T-helper 2 cell treated with Interferon-gamma antibody and Interleukin-4, amounts not matched to agents 5 μg/mL and 100 μg/mL, for 36 hours (primary cell): Measurements from ENCODE around the gene LRRC7.
"Not testable (repeated sequence)": the region's sequence is repeated elsewhere in the genome, so short reads cannot be mapped to it uniquely, and the experiment has no call there.

Experiments used
- DNase-seq: peaks from one replicate; pipeline ENCODE4 v3.0.0; 2021; ENCODE audit warnings: low spot score
- H3K27ac Mint-ChIP-seq: one replicate; pipeline ENCODE4 v1.8.0; 2021; ENCODE audit warnings: mild to moderate bottlenecking, mixed read lengths
- H3K27me3 Mint-ChIP-seq: one replicate; pipeline ENCODE4 v1.8.0; 2021; ENCODE audit warnings: low read depth, mixed read lengths
- H3K36me3 Mint-ChIP-seq: one replicate; pipeline ENCODE4 v1.8.0; 2021; ENCODE audit warnings: low read depth, mixed read lengths
- H3K4me1 Mint-ChIP-seq: one replicate; pipeline ENCODE4 v1.8.0; 2021; ENCODE audit warnings: low read depth, mixed read lengths
- H3K4me3 Mint-ChIP-seq: one replicate; pipeline ENCODE4 v1.8.0; 2022; ENCODE audit warnings: mild to moderate bottlenecking, moderate library complexity, mixed read lengths
- H3K9me3 Mint-ChIP-seq: one replicate; pipeline ENCODE4 v1.8.0; 2021; ENCODE audit warnings: mixed read lengths

LRRC7 gene

GRCh38 chr1:69693921-69694675 lies 126.4 kb downstream of the LRRC7 start:
- DNase-seq: no peak
- H3K4me1 Mint-ChIP-seq: no peaks in the 10 kb centered on the region
- peaks cover 15% of the 10 kb centered on the region for H3K9me3 Mint-ChIP-seq
- H3K4me3 Mint-ChIP-seq: no peak overlapping the region
- no peak overlapping the region for H3K27ac Mint-ChIP-seq
- H3K36me3 Mint-ChIP-seq: no peaks in the 10 kb centered on the region
- no peaks in the 10 kb centered on the region for H3K27me3 Mint-ChIP-seq

GRCh38 chr1:69697340-69697739 lies 129.6 kb downstream of the LRRC7 start:
- no peaks in the 10 kb centered on the region for H3K27me3 Mint-ChIP-seq
- H3K4me3 Mint-ChIP-seq: no peak overlapping the region
- DNase-seq: no peak
- no peaks in the 10 kb centered on the region for H3K36me3 Mint-ChIP-seq
- H3K9me3 Mint-ChIP-seq: peaks cover 15% of the 10 kb centered on the region
- H3K27ac Mint-ChIP-seq: no peak overlapping the region
- H3K4me1 Mint-ChIP-seq: no peaks in the 10 kb centered on the region

- Mint-ChIP-seq H3K27ac (no peak overlapping the region), H3K36me3 (no peaks in the 10 kb centered on the region), H3K9me3 (peaks cover 4% of the 10 kb centered on the region), H3K4me3 (no peak overlapping the region), H3K27me3 (no peaks in the 10 kb centered on the region), H3K4me1 (no peaks in the 10 kb centered on the region)
- no peak for DNase-seq
Observed at GRCh38 chr1:69700770-69701169, 133.0 kb downstream of the LRRC7 start.

GRCh38 chr1:69702085-69702484 lies 134.4 kb downstream of the LRRC7 start:
- Mint-ChIP-seq H3K27me3 (no peaks in the 10 kb centered on the region), H3K9me3 (peaks cover 2% of the 10 kb centered on the region), H3K4me1 (no peaks in the 10 kb centered on the region), H3K4me3 (no peak overlapping the region), H3K27ac (no peak overlapping the region), H3K36me3 (no peaks in the 10 kb centered on the region)
- no peak for DNase-seq

GRCh38 chr1:69706473-69706872 lies 138.8 kb downstream of the LRRC7 start:
- Mint-ChIP-seq H3K4me1 (no peaks in the 10 kb centered on the region), H3K4me3 (no peak overlapping the region), H3K36me3 (no peaks in the 10 kb centered on the region), H3K9me3 (no peaks in the 10 kb centered on the region), H3K27me3 (no peaks in the 10 kb centered on the region), H3K27ac (no peak overlapping the region)
- DNase-seq: no peak

- Mint-ChIP-seq H3K4me1 (no peaks in the 10 kb centered on the region), H3K27ac (no peak overlapping the region), H3K36me3 (no peaks in the 10 kb centered on the region), H3K27me3 (no peaks in the 10 kb centered on the region), H3K9me3 (no peaks in the 10 kb centered on the region), H3K4me3 (no peak overlapping the region)
- DNase-seq: no peak
Observed at GRCh38 chr1:69707103-69707502, 139.4 kb downstream of the LRRC7 start.

GRCh38 chr1:69710484-69711189 lies 142.9 kb downstream of the LRRC7 start:
- no peaks in the 10 kb centered on the region for H3K27me3 Mint-ChIP-seq
- no peaks in the 10 kb centered on the region for H3K36me3 Mint-ChIP-seq
- no peak overlapping the region for H3K27ac Mint-ChIP-seq
- no peak overlapping the region for H3K4me3 Mint-ChIP-seq
- no peak for DNase-seq
- no peaks in the 10 kb centered on the region for H3K9me3 Mint-ChIP-seq
- no peaks in the 10 kb centered on the region for H3K4me1 Mint-ChIP-seq

GRCh38 chr1:69711190-69711930 lies 143.6 kb downstream of the LRRC7 start:
- H3K4me3 Mint-ChIP-seq: no peak overlapping the region
- no peaks in the 10 kb centered on the region for H3K36me3 Mint-ChIP-seq
- H3K27ac Mint-ChIP-seq: no peak overlapping the region
- H3K9me3 Mint-ChIP-seq: no peaks in the 10 kb centered on the region
- H3K4me1 Mint-ChIP-seq: no peaks in the 10 kb centered on the region
- DNase-seq: no peak
- no peaks in the 10 kb centered on the region for H3K27me3 Mint-ChIP-seq

GRCh38 chr1:69717834-69718233 lies 150.1 kb downstream of the LRRC7 start:
- H3K27me3 Mint-ChIP-seq, DNase-seq, H3K4me3 Mint-ChIP-seq, H3K4me1 Mint-ChIP-seq, H3K36me3 Mint-ChIP-seq, H3K27ac Mint-ChIP-seq, H3K9me3 Mint-ChIP-seq: not testable (repeated sequence)

GRCh38 chr1:69728206-69728605 lies 160.5 kb downstream of the LRRC7 start:
- Mint-ChIP-seq H3K27ac (no peak overlapping the region), H3K4me3 (no peak overlapping the region)

GRCh38 chr1:69733061-69733460 lies 165.3 kb downstream of the LRRC7 start:
- H3K27me3 Mint-ChIP-seq: no peaks in the 10 kb centered on the region
- peaks cover 11% of the 10 kb centered on the region for H3K9me3 Mint-ChIP-seq
- H3K4me1 Mint-ChIP-seq: no peaks in the 10 kb centered on the region
- no peaks in the 10 kb centered on the region for H3K36me3 Mint-ChIP-seq
- no peak for DNase-seq
- no peak overlapping the region for H3K4me3 Mint-ChIP-seq
- H3K27ac Mint-ChIP-seq: no peak overlapping the region

More at GRCh38 chr1:69728206-69728605, 160.5 kb downstream of the LRRC7 start:
- Mint-ChIP-seq H3K9me3 (peaks cover 12% of the 10 kb centered on the region), H3K4me1 (no peaks in the 10 kb centered on the region), H3K36me3 (no peaks in the 10 kb centered on the region), H3K27me3 (no peaks in the 10 kb centered on the region)
- no peak for DNase-seq

- no peaks in the 10 kb centered on the region for H3K4me1 Mint-ChIP-seq
- peak; percentile 6 for DNase-seq
- H3K27me3 Mint-ChIP-seq: no peaks in the 10 kb centered on the region
- no peaks in the 10 kb centered on the region for H3K9me3 Mint-ChIP-seq
- H3K36me3 Mint-ChIP-seq: no peaks in the 10 kb centered on the region
- no peak overlapping the region for H3K4me3 Mint-ChIP-seq
- no peak overlapping the region for H3K27ac Mint-ChIP-seq
Observed at GRCh38 chr1:69737527-69738185, 169.9 kb downstream of the LRRC7 start.

- no peaks in the 10 kb centered on the region for H3K9me3 Mint-ChIP-seq
- H3K27me3 Mint-ChIP-seq: no peaks in the 10 kb centered on the region
- H3K4me3 Mint-ChIP-seq: no peak overlapping the region
- no peaks in the 10 kb centered on the region for H3K36me3 Mint-ChIP-seq
- no peak overlapping the region for H3K27ac Mint-ChIP-seq
- H3K4me1 Mint-ChIP-seq: no peaks in the 10 kb centered on the region
- DNase-seq: no peak
Observed at GRCh38 chr1:69738458-69739250, 170.9 kb downstream of the LRRC7 start.
